T-helper 1 cell treated with Interleukin-12 subunit alpha and Interleukin-12 subunit beta and Interleukin-4 antibody, amounts not matched to agents 30 μg/mL and 1 μg/mL, for 36 hours (primary cell): Measurements from ENCODE around the gene KCNA10.

Experiments used
- H3K27ac Mint-ChIP-seq: one replicate; pipeline ENCODE4 v1.8.0; 2021; ENCODE audit warnings: mild to moderate bottlenecking, mixed read lengths
- H3K27me3 Mint-ChIP-seq: one replicate; pipeline ENCODE4 v1.8.0; 2021; ENCODE audit warnings: low read depth, mixed read lengths
- H3K36me3 Mint-ChIP-seq: one replicate; pipeline ENCODE4 v1.8.0; 2021; ENCODE audit warnings: low read depth, mixed read lengths
- H3K4me1 Mint-ChIP-seq: one replicate; pipeline ENCODE4 v1.8.0; 2021; ENCODE audit warnings: low read depth, mixed read lengths
- H3K4me3 Mint-ChIP-seq: one replicate; pipeline ENCODE4 v1.8.0; 2021; ENCODE audit warnings: mild to moderate bottlenecking, moderate library complexity, mixed read lengths
- H3K9me3 Mint-ChIP-seq: one replicate; pipeline ENCODE4 v1.8.0; 2021; ENCODE audit warnings: mixed read lengths

The KCNA10 gene

GRCh38 chr1:110545492-110545891, 26.5 kb upstream of the KCNA10 start:
- Mint-ChIP-seq H3K36me3 (no peaks in the 10 kb centered on the region), H3K27me3 (peaks cover 35% of the 10 kb centered on the region), H3K4me1 (no peaks in the 10 kb centered on the region), H3K27ac (no peak overlapping the region), H3K9me3 (no peaks in the 10 kb centered on the region), H3K4me3 (no peak overlapping the region)

- no peaks in the 10 kb centered on the region for H3K9me3 Mint-ChIP-seq
- no peak overlapping the region for H3K4me3 Mint-ChIP-seq
- no peaks in the 10 kb centered on the region for H3K36me3 Mint-ChIP-seq
- H3K27ac Mint-ChIP-seq, result no peak overlapping the region
- no peaks in the 10 kb centered on the region for H3K4me1 Mint-ChIP-seq
- H3K27me3 Mint-ChIP-seq, result peaks cover 35% of the 10 kb centered on the region
Observed at GRCh38 chr1:110544753-110545152, 25.8 kb upstream of the KCNA10 start.

- Mint-ChIP-seq H3K27me3 (peaks cover 29% of the 10 kb centered on the region), H3K27ac (no peak overlapping the region), H3K9me3 (no peaks in the 10 kb centered on the region), H3K4me3 (no peak overlapping the region), H3K36me3 (no peaks in the 10 kb centered on the region), H3K4me1 (no peaks in the 10 kb centered on the region)
Observed at GRCh38 chr1:110542725-110543124, 23.8 kb upstream of the KCNA10 start.

GRCh38 chr1:110541906-110542395, 23.0 kb upstream of the KCNA10 start:
- no peaks in the 10 kb centered on the region for H3K9me3 Mint-ChIP-seq
- H3K4me3 Mint-ChIP-seq, result no peak overlapping the region
- H3K4me1 Mint-ChIP-seq, result no peaks in the 10 kb centered on the region
- no peak overlapping the region for H3K27ac Mint-ChIP-seq
- H3K27me3 Mint-ChIP-seq, result peaks cover 29% of the 10 kb centered on the region
- no peaks in the 10 kb centered on the region for H3K36me3 Mint-ChIP-seq

GRCh38 chr1:110540891-110541685, 22.1 kb upstream of the KCNA10 start:
- Mint-ChIP-seq H3K27ac (no peak overlapping the region), H3K9me3 (no peaks in the 10 kb centered on the region), H3K27me3 (peaks cover 21% of the 10 kb centered on the region), H3K4me1 (no peaks in the 10 kb centered on the region), H3K4me3 (no peak overlapping the region), H3K36me3 (no peaks in the 10 kb centered on the region)

- Mint-ChIP-seq H3K27me3 (peaks cover 15% of the 10 kb centered on the region), H3K27ac (no peak overlapping the region), H3K4me1 (no peaks in the 10 kb centered on the region), H3K9me3 (no peaks in the 10 kb centered on the region), H3K4me3 (no peak overlapping the region), H3K36me3 (no peaks in the 10 kb centered on the region)
Observed at GRCh38 chr1:110538921-110539320, 19.9 kb upstream of the KCNA10 start.

GRCh38 chr1:110538075-110538474, 19.1 kb upstream of the KCNA10 start:
- Mint-ChIP-seq H3K4me1 (no peaks in the 10 kb centered on the region), H3K4me3 (no peak overlapping the region), H3K27ac (no peak overlapping the region), H3K9me3 (no peaks in the 10 kb centered on the region), H3K27me3 (peaks cover 20% of the 10 kb centered on the region), H3K36me3 (no peaks in the 10 kb centered on the region)

GRCh38 chr1:110535985-110536384, 17.0 kb upstream of the KCNA10 start:
- H3K4me3 Mint-ChIP-seq, result no peak overlapping the region
- peaks cover 27% of the 10 kb centered on the region for H3K27me3 Mint-ChIP-seq

GRCh38 chr1:110533230-110533629, 14.3 kb upstream of the KCNA10 start:
- Mint-ChIP-seq H3K27me3 (peaks cover 36% of the 10 kb centered on the region), H3K4me1 (no peaks in the 10 kb centered on the region), H3K36me3 (no peaks in the 10 kb centered on the region), H3K27ac (no peak overlapping the region), H3K4me3 (no peak overlapping the region), H3K9me3 (no peaks in the 10 kb centered on the region)

More at GRCh38 chr1:110535985-110536384, 17.0 kb upstream of the KCNA10 start:
- Mint-ChIP-seq H3K9me3 (no peaks in the 10 kb centered on the region), H3K36me3 (no peaks in the 10 kb centered on the region), H3K4me1 (no peaks in the 10 kb centered on the region), H3K27ac (no peak overlapping the region)

GRCh38 chr1:110529011-110529410, 10.0 kb upstream of the KCNA10 start:
- H3K27me3 Mint-ChIP-seq, result peaks cover 37% of the 10 kb centered on the region
- no peaks in the 10 kb centered on the region for H3K4me1 Mint-ChIP-seq
- H3K27ac Mint-ChIP-seq, result no peak overlapping the region
- H3K9me3 Mint-ChIP-seq, result no peaks in the 10 kb centered on the region
- no peaks in the 10 kb centered on the region for H3K36me3 Mint-ChIP-seq
- H3K4me3 Mint-ChIP-seq, result no peak overlapping the region

GRCh38 chr1:110526201-110526780, 7.3 kb upstream of the KCNA10 start:
- H3K36me3 Mint-ChIP-seq, result no peaks in the 10 kb centered on the region
- H3K4me3 Mint-ChIP-seq, result no peak overlapping the region
- H3K27me3 Mint-ChIP-seq, result peaks cover 38% of the 10 kb centered on the region
- no peak overlapping the region for H3K27ac Mint-ChIP-seq
- no peaks in the 10 kb centered on the region for H3K9me3 Mint-ChIP-seq
- H3K4me1 Mint-ChIP-seq, result no peaks in the 10 kb centered on the region

- Mint-ChIP-seq H3K36me3 (no peaks in the 10 kb centered on the region), H3K27me3 (peaks cover 36% of the 10 kb centered on the region), H3K27ac (no peak overlapping the region), H3K9me3 (no peaks in the 10 kb centered on the region), H3K4me3 (no peak overlapping the region), H3K4me1 (no peaks in the 10 kb centered on the region)
Observed at GRCh38 chr1:110525249-110525595, 6.2 kb upstream of the KCNA10 start.

- Mint-ChIP-seq H3K27me3 (peaks cover 31% of the 10 kb centered on the region), H3K4me3 (no peak overlapping the region), H3K9me3 (no peaks in the 10 kb centered on the region), H3K4me1 (no peaks in the 10 kb centered on the region), H3K27ac (no peak overlapping the region), H3K36me3 (no peaks in the 10 kb centered on the region)
Observed at GRCh38 chr1:110524311-110525248, 5.6 kb upstream of the KCNA10 start.

- Mint-ChIP-seq H3K4me1 (no peaks in the 10 kb centered on the region), H3K9me3 (no peaks in the 10 kb centered on the region), H3K4me3 (no peak overlapping the region), H3K36me3 (no peaks in the 10 kb centered on the region), H3K27ac (no peak overlapping the region), H3K27me3 (peaks cover 25% of the 10 kb centered on the region)
Observed at GRCh38 chr1:110523011-110523410, 4.0 kb upstream of the KCNA10 start.
